Esophagus (tissue), 2 donors: ENCODE results near the gene SYTL3. TPM values are rescaled to one million over a fixed set of nuclear protein-coding genes. Genes with fewer than 3 reads are reported as not detected.

Experiments
- H3K27ac ChIP-seq, 2 donors: one replicate each; pipeline ENCODE4 v1.5.1; 2013; ENCODE audit warnings: low read depth in 2 of 2, mild to moderate bottlenecking in 2 of 2, inconsistent platforms in 1 of 2, low read length in 1 of 2, moderate library complexity in 1 of 2
- H3K27me3 ChIP-seq, 2 donors: one replicate each; pipeline ENCODE4 v1.6.1; 2013; ENCODE audit warnings: low read length in 2 of 2, control low read depth in 1 of 2, mild to moderate bottlenecking in 1 of 2; ENCODE audit not compliant: insufficient read depth in 2 of 2, control insufficient read depth in 1 of 2
- H3K36me3 ChIP-seq, 2 donors: one replicate each; pipeline ENCODE4 v1.6.1; 2013; ENCODE audit warnings: low read length in 1 of 2; ENCODE audit not compliant: control insufficient read depth in 2 of 2, insufficient read depth in 2 of 2
- H3K4me1 ChIP-seq, 2 donors: one replicate each; pipeline ENCODE4 v1.6.1; 2013; ENCODE audit warnings: low read length in 1 of 2; ENCODE audit not compliant: control insufficient read depth in 2 of 2, insufficient read depth in 2 of 2
- H3K4me3 ChIP-seq, 2 donors: one replicate each; pipeline ENCODE4 v1.5.1; 2013; ENCODE audit warnings: low read length in 2 of 2, mild to moderate bottlenecking in 2 of 2, low read depth in 1 of 2, moderate library complexity in 1 of 2
- H3K9me3 ChIP-seq, 2 donors: one replicate each; pipeline ENCODE4 v1.6.1; 2013; ENCODE audit warnings: mild to moderate bottlenecking in 2 of 2, low read depth in 1 of 2, low read length in 1 of 2, moderate library complexity in 1 of 2; ENCODE audit not compliant: control insufficient read depth in 2 of 2, insufficient read depth in 1 of 2
- WGBS, 2 donors: extraction: QIAGEN DNeasy Blood & Tissue Kit; methylation state at CpG; one replicate each; pipeline ENCODE4 v1.1.7; 2013; 5-methylcytosine and 5-hydroxymethylcytosine counted together
- polyA plus RNA-seq, 2 donors: library from polyadenylated mRNA; stranded (reverse); fragments of 200-250 nt; gene quantifications; one replicate each; pipeline ENCODE4 v1.2.3, GENCODE V29; 2013
- donor health status: healthy with polysubstance abuse.
- donor health status: Bipolar disorder and iron deficiency.

SYTL3 gene
- polyA plus RNA-seq, 2 donors = 2.4 to 2.6 TPM

DNA sequence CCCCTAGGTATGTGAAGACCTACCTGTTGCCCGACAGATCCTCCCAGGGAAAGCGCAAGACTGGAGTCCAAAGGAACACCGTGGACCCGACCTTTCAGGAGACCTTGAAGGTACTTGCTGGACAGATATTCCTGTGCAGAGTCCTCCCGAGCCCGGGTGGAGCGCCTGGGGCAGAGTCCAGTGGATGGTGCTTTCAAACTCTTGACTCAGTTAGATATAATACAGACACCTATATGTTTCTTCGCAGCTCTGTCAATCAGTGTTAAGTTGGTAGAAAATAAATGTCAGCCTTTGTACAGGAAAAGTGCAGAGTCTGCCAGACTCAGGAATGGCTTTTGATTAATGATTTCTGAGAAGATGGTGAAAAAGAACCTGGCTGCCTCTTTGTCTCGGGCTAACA is 102.1 kb downstream of the SYTL3 start:
- peaks cover 0 to 3% of the 10 kb centered on the region in 2 donors for H3K36me3 ChIP-seq
- H3K4me1 ChIP-seq = no peaks in the 10 kb centered on the region
- H3K27me3 ChIP-seq = no peaks in the 10 kb centered on the region
- H3K4me3 ChIP-seq = no peak overlapping the region
- no peaks in the 10 kb centered on the region for H3K9me3 ChIP-seq
- no peak overlapping the region for H3K27ac ChIP-seq
- 62 to 72% methylated on average over 9 of the region's 9 CpGs for WGBS, 2 donors

- H3K4me1 ChIP-seq = no peaks in the 10 kb centered on the region
- WGBS, 2 donors = 37 to 45% methylated on average over 3 of the region's 3 CpGs
- H3K9me3 ChIP-seq = no peaks in the 10 kb centered on the region
- no peak overlapping the region for H3K4me3 ChIP-seq
- no peak overlapping the region for H3K27ac ChIP-seq
- H3K36me3 ChIP-seq = peaks cover 0 to 3% of the 10 kb centered on the region in 2 donors
- no peaks in the 10 kb centered on the region for H3K27me3 ChIP-seq
Observed at GRCh38 chr6:158752613-158753012, 102.8 kb downstream of the SYTL3 start.

DNA sequence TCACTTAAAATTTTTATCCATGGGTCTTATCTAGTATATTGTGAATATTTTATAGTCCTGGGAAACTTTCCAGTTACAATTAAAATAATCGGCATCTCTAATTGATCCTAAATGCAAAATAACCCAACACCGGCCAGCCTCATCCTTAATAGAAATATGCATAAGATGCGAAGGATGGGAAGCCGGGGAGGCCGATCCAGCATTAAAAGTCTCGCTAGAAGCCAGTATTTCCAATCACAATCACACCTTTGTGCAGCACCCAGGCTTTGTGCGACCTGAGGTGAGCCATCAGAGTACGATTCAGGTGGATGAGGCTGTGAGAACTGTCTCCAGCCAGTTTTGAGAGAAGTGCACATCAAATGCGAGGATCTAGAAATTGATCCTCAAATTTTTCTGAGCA is 104.0 kb downstream of the SYTL3 start:
- H3K4me1 ChIP-seq = no peaks in the 10 kb centered on the region

DNA sequence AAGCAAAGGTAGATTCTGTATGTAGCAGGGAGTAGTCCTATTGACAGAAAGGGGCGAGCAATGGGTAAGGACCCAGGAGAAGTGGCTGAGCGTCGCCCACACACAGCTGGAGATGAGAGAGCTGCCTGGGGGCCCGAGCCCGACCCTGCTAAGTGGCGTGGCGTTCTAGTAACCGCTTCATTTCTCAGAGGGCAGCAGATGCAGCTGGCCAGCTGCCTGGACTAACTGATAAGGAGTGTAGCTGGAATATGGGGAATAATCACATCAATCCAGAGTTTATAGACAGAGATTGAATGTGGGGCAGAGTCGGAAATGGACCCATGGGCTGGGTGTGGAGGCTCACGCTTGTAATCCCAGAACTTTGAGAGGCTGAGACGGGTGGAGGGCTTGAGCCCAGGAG is 104.9 kb downstream of the SYTL3 start:
- no peaks in the 10 kb centered on the region for H3K27me3 ChIP-seq
- peaks cover 0 to 3% of the 10 kb centered on the region in 2 donors for H3K36me3 ChIP-seq
- peaks cover 0 to 4% of the 10 kb centered on the region in 2 donors for H3K4me1 ChIP-seq
- WGBS, 2 donors = 91 to 92% methylated on average over 11 of the region's 11 CpGs
- no peak overlapping the region for H3K27ac ChIP-seq
- H3K9me3 ChIP-seq = no peaks in the 10 kb centered on the region
- H3K4me3 ChIP-seq = no peak overlapping the region

More for the DNA sequence above, 104.0 kb downstream of the SYTL3 start:
- no peaks in the 10 kb centered on the region for H3K9me3 ChIP-seq
- H3K36me3 ChIP-seq = peaks cover 0 to 3% of the 10 kb centered on the region in 2 donors
- no peak overlapping the region for H3K4me3 ChIP-seq
- no peak overlapping the region for H3K27ac ChIP-seq
- H3K27me3 ChIP-seq = no peaks in the 10 kb centered on the region
- 88 to 91% methylated on average over 9 of the region's 9 CpGs for WGBS, 2 donors

GRCh38 chr6:158755636-158756035 is 105.8 kb downstream of the SYTL3 start:
- H3K4me1 ChIP-seq = peaks cover 0 to 4% of the 10 kb centered on the region in 2 donors

GRCh38 chr6:158756126-158756525 is 106.3 kb downstream of the SYTL3 start:
- H3K4me1 ChIP-seq = peaks cover 0 to 4% of the 10 kb centered on the region in 2 donors
- H3K27me3 ChIP-seq = no peaks in the 10 kb centered on the region
- 63 to 69% methylated on average over 9 of the region's 9 CpGs for WGBS, 2 donors
- no peak overlapping the region for H3K27ac ChIP-seq
- peaks cover 0 to 1% of the 10 kb centered on the region in 2 donors for H3K36me3 ChIP-seq
- H3K4me3 ChIP-seq = no peak overlapping the region
- H3K9me3 ChIP-seq = no peaks in the 10 kb centered on the region

More at GRCh38 chr6:158755636-158756035, 105.8 kb downstream of the SYTL3 start:
- WGBS, 2 donors = 96 to 97% methylated on average over 13 of the region's 13 CpGs
- peaks cover 0 to 3% of the 10 kb centered on the region in 2 donors for H3K36me3 ChIP-seq
- no peak overlapping the region for H3K4me3 ChIP-seq
- no peaks in the 10 kb centered on the region for H3K9me3 ChIP-seq
- H3K27me3 ChIP-seq = no peaks in the 10 kb centered on the region
- no peak overlapping the region for H3K27ac ChIP-seq

GRCh38 chr6:158756977-158757752 is 107.3 kb downstream of the SYTL3 start:
- peaks cover 0 to 4% of the 10 kb centered on the region in 2 donors for H3K4me1 ChIP-seq
- 90% methylated on average over 24 to 25 of the region's 25 CpGs for WGBS, 2 donors

DNA sequence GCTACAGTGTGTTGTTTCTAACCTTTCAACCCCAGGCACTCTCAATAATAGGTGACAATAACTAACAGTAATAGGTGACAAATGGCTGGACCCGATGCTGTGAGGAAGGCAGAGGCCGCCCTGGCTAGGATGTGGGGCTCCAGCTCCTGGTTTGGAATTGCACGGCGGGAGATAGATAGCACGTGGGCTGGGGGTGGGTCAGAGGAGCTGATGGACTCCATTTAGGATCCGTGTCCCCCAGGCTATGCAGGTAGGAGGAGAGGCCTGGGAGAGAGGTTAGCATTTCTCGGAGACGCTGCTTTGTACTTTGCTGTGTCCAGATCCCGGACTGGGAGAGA is 107.9 kb downstream of the SYTL3 start:
- Histone ChIP-seq H3K36me3 (no peaks in the 10 kb centered on the region), H3K4me1 (peaks cover 0 to 4% of the 10 kb centered on the region in 2 donors), H3K27me3 (no peaks in the 10 kb centered on the region), H3K4me3 (no peak overlapping the region), H3K9me3 (no peaks in the 10 kb centered on the region), H3K27ac (no peak overlapping the region)
- 89 to 90% methylated on average over 9 of the region's 9 CpGs for WGBS, 2 donors

More at GRCh38 chr6:158756977-158757752, 107.3 kb downstream of the SYTL3 start:
- no peaks in the 10 kb centered on the region for H3K9me3 ChIP-seq
- H3K36me3 ChIP-seq = no peaks in the 10 kb centered on the region
- H3K27ac ChIP-seq = no peak overlapping the region
- no peaks in the 10 kb centered on the region for H3K27me3 ChIP-seq
- H3K4me3 ChIP-seq = no peak overlapping the region

- peaks cover 0 to 4% of the 10 kb centered on the region in 2 donors for H3K4me1 ChIP-seq
- WGBS, 2 donors = 67 to 82% methylated on average over 9 of the region's 9 CpGs
- H3K4me3 ChIP-seq = no peak overlapping the region
- H3K27ac ChIP-seq = no peak overlapping the region
- no peaks in the 10 kb centered on the region for H3K27me3 ChIP-seq
- H3K9me3 ChIP-seq = no peaks in the 10 kb centered on the region
- H3K36me3 ChIP-seq = no peaks in the 10 kb centered on the region
Observed at GRCh38 chr6:158758451-158758860, 108.6 kb downstream of the SYTL3 start.
